ENCODE measurements around the gene VAPA.

DNA sequence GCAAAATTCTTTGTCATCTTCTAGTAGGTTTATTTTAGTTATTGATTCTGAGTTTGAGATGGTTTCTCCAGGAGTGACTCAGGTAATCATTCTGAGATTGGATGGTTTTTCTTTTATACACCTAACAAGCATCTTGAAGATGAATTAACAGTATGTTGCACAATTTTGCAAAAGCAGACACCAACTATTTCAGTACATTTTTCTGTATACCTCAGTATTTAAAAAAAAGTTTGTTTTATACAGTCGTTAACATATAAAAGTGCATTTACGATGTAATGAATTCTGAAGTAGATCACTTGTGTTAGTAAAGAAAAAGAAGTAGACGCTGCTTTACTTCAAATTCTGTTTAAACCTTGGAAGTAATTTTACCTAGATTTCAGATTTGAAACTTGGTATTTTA is 3.0 kb downstream of the VAPA start:
- TF ChIP-seq MYBL2 (IDR thresholded peaks at IDR 0.05; ENCODE audit: low read depth) (no peak), MYBL2 (CRISPR knock-in tag; IDR thresholded peaks at IDR 0.05; ENCODE audit: borderline replicate concordance) (no peak), MECOM (CRISPR knock-in tag; IDR thresholded peaks at IDR 0.05) (no peak), MYC (IDR thresholded peaks at IDR 0.05; ENCODE audit: low read depth, low read length) (no peak), MYC (CRISPR knock-in tag; IDR thresholded peaks at IDR 0.05; ENCODE audit: borderline replicate concordance, low read depth) (no peak), YY1 (IDR thresholded peaks at IDR 0.05; ENCODE audit: borderline replicate concordance in 1 of 3, control insufficient read depth in 1 of 3, extremely low read depth in 1 of 3, insufficient read depth in 3 of 3, insufficient read length in 1 of 3, insufficient replicate concordance in 2 of 3, low read depth in 1 of 3, low read length in 2 of 3) (no peak), RAD21 (CRISPR knock-in tag; conservative IDR thresholded peaks at IDR 0.05 in 1 of 2, IDR thresholded peaks at IDR 0.05 in 1 of 2) (no peak)
